ENCODE data around the gene RACK1. TPM values are rescaled to one million over a fixed set of nuclear protein-coding genes. Genes with fewer than 3 reads are reported as not detected.

Gene RACK1
- total and polyA plus RNA-seq, 2 of the 13 experiments (the other 11 are each of a cell fraction or from before 2014, with no cell fraction given) = 2,514 to 6,141 TPM

- in situ Hi-C loops (cut with HindIII; ENCODE audit: extremely low pct_ligation_motif_present, low pct_unique_long_range_greater_than_20kb) (loop anchor here (5.0 kb wide), 1 partner anchor 32 kb away; no protein-coding TSS in a partner anchor), intact Hi-C loops (cut with micrococcal nuclease; ENCODE audit: unreplicated experiment) (no loop called here)
Observed at GRCh38 chr5:181219262-181220177, 24.2 kb downstream of the RACK1 start.

More at GRCh38 chr5:181219262-181220177, 24.2 kb downstream of the RACK1 start:
- H3K9ac ChIP-seq (ENCODE audit: insufficient read depth, low read depth, low read length) = no peak overlapping the region
- no peak overlapping the region for H3K27ac ChIP-seq (ENCODE audit: extremely low read length, insufficient read depth, low read length)
- no peak overlapping the region for H2AFZ ChIP-seq (ENCODE audit: low read length)
- H3K4me1 ChIP-seq (ENCODE audit: insufficient read depth, low read length) = peaks cover 41% of the 10 kb centered on the region
- no peaks in the 10 kb centered on the region for H3K9me3 ChIP-seq (ENCODE audit: low read length)
- no TSS peak for BruUV-seq (replicated peaks)
- H4K20me1 ChIP-seq (ENCODE audit: insufficient read depth, low read length) = no peaks in the 10 kb centered on the region
- H3K4me3 ChIP-seq (replicated peaks in 1 of 3; ENCODE audit: insufficient read depth in 1 of 3, low read depth in 2 of 3, low read length in 3 of 3) = peak overlapping the region in 1 of 3 experiments; percentile 7; a peak in 1 of 6 replicates
- ATAC-seq (no peak), FAIRE-seq (no peak), DNase-seq (ENCODE audit: low spot score) (no peak)
- no peaks in the 10 kb centered on the region; a peak in 2 of 5 replicates for H3K27me3 ChIP-seq (ENCODE audit: control insufficient read depth in 1 of 2, insufficient read depth in 2 of 2, low read length in 2 of 2)
- ChIA-PET POLR2A (no interaction called here), CTCF (ENCODE audit: low intra/inter-chr PET ratio, low total read pairs) (no interaction called here)
- H3K79me2 ChIP-seq (ENCODE audit: insufficient read depth, low read length) = peaks cover 6% of the 10 kb centered on the region
- 85% methylated on average over 49 of the region's 49 CpGs for WGBS (ENCODE audit: low lambda C conversion rate)
- TF ChIP-seq PRPF4 (IDR thresholded peaks at IDR 0.05; ENCODE audit: low read depth, low read length, poor library complexity, severe bottlenecking) (peak; percentile 55), ZBTB38 (CRISPR knock-in tag; IDR thresholded peaks at IDR 0.05) (peak; percentile 82), ZNF687 (CRISPR knock-in tag; IDR thresholded peaks at IDR 0.05) (0 out of 2 replicates have a peak, but pooled peaks have one; percentile 14), FOXA1 (IDR thresholded peaks at IDR 0.05) (no peak), FOXA1 (CRISPR knock-in tag; IDR thresholded peaks at IDR 0.05) (no peak), CCAR2 (optimal IDR thresholded peaks at IDR 0.05; ENCODE audit: low read depth, low read length) (no peak), CEBPB (IDR thresholded peaks at IDR 0.05; ENCODE audit: borderline replicate concordance, low read depth, low read length) (peak; percentile 42; the same call in 1 of the 2 replicates), HES4 (CRISPR knock-in tag; IDR thresholded peaks at IDR 0.05; ENCODE audit: borderline replicate concordance) (no peak), GZF1 (CRISPR knock-in tag; IDR thresholded peaks at IDR 0.05) (no peak)
- peak overlapping the region; percentile 95; the same call in 1 of the 2 replicates for H3K4me2 ChIP-seq (ENCODE audit: low read depth, low read length)
- no peaks in the 10 kb centered on the region for H3K36me3 ChIP-seq (replicated peaks in 1 of 2; ENCODE audit: control insufficient read depth in 1 of 2, insufficient read depth in 2 of 2, low read length in 2 of 2)

Measured in HepG2 (cell line).